NCI-H748 treated with DMSO at 0.1 percent for 48 hours (cell line): Measurements from ENCODE around the gene SUGP2.

Experiments used
- DNase-seq: peaks from one replicate; lab custom pipeline; 2025; lab: John Stamatoyannopoulos, UW

The SUGP2 gene

DNA sequence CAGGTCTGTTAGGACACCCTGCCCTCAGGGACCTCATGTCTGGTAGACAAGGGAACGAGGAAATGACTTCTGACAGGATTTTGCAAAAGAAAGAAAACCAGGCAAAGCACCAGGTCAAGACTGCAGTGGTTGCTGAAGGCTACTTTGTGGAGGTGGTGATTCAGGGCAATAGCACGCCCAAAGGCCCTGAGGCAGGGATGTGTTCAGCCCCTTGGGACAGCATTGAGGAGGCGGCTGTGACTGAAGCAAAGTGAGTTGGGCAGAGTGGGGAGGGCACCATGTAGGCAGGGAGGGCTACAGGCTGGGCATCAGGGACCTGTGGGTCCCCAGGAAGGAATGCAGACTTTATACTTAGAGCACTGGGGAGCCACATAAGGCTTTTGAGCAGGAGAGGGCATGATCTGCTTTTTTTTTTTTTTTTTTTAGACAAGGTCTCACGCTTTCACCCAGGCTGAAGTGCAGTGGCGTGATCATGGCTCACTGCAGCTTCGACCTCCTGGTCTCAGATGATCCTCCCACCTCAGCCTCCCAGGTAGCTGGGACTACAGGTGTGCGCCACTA is 81.5 kb downstream of the SUGP2 start:
- no peak for DNase-seq

DNA sequence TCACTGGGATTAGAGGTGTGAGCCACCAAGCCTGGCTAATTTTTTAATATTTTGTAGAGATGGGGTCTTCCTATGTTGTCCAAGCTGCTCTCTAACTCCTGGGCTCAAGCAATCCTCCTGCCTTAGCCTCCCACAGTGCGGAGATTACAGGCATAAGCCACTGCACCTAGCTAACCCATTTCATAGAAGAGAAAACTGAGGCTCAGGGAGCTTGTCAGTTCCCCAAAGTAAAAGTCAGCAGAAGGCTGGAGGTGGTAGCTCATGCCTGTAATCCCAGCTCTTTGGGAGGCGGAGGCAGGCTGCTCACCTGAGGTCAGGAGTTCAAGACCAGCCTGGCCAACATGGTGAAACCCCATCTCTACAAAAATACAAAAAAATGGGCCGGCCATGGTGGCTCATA is 83.5 kb downstream of the SUGP2 start:
- no peak for DNase-seq

DNA sequence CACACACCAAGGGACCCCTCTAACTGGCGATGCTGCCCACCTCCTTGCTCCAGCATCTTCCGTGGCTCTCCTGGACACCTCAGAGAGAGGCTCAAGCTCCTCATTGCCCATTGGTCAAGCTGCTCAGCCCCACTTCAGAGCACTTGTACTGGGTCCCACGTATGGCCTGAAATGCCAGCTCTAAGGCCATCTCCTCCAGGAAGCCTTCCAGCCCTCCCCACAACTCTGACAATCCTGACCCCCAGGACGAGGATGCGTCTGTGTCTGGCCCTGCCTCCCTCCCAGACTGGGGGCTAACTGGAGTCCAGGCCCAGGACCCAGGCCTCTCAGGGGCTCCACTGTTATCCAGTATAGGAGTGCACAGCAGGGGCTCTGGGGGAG is 84.4 kb downstream of the SUGP2 start:
- no peak for DNase-seq

DNA sequence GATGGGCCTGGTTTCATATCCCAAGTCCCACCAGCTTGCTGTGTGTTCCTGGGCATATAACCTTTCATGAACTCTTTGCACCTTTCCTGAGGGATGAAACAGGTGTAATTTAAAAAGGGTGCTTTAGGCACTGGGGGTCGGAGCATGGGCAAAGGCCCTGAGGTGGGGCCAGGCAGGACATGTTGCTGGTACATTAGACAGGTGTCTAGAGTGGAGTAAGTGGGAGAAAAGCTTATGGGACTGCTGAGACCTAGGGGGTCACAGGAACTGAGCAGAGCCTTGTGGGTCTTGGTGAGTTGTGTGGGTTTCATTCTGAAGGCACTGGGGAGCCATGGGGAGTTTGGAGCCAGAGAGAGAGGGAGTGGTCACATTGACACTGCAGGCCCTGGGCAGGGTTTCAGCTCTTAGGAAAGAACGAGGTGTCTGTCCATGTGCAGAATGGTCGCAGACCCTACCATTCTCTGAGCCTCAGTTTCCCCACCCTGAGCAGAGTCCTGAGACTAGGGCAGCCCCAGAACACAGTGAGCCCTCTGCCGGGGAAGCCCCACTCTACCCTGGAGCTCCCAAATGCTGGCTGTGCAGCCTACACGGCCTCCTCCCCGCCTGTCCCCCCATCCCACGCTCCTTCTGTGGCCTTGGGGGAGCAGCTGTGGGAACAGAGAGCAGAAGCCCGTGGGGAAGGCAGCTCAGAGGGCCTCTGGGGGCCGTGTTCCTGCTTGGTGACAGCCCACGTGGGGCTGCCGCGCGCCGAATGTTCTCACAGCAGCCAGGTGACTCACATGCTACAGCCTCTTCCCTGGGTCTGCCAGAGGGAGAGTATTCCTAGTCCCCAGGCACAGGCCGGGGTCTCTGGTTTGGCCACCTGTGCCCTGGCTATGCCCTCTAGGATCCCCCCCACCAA is 85.0 kb downstream of the SUGP2 start:
- DNase-seq, result no peak

DNA sequence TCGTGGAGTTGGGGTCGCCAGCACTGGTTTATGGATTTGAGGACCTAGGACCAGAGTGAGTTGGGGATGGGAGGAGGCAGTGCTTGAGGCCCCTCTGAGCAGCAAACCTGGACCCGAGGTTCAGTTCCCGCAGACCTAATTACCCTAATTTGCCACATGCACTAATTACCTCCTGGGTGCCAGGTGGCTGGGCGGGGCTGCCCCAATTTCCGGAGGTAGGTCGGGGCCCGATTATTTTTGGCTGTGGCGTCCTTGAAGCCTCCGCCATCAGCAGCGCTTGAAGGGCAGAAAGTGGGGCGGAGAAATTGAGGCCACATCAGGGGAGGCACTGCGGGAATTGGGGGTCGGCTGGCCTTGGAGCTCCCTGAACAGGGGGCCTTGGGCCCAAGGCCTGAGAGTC is 86.4 kb downstream of the SUGP2 start:
- no peak for DNase-seq

DNA sequence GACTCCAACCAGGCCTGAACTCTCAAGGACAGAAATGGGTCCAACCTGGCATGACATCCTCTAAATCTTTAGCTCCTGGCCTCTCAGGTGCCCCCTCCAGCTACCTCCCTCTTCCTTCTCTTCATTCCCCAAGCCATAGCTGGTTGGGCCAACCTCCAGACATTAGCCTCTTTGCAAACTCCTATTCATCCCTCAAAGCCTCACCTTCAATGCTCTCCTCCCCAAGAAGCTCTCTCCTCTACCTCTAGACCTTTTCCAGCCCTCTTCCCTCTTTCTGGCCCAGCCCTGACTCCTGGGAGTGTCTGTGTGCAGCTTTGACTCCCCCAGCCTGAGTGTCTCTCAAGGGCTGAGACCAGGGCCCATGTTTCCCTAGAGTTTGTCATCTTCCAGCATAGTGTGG is 87.0 kb downstream of the SUGP2 start:
- DNase-seq, result no peak

DNA sequence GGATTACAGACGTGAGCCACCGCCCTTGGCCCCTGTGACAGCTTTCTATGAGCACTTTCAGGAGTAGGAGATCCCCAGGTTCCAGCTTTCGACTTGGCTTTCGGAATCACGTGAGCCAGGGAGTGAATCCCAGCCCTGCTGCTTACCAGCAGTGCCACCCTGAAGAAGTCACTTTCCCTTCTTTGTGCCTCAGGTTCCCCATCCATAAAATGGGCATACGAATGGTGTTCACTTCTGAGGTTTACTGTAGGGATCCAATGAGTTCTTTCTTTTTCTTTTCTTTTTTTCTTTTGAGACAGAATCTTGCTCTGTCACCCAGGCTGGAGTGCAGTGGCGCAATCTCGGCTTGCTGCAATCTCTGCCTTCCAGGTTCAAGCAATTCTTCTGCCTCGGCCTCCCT is 88.0 kb downstream of the SUGP2 start:
- no peak for DNase-seq

DNA sequence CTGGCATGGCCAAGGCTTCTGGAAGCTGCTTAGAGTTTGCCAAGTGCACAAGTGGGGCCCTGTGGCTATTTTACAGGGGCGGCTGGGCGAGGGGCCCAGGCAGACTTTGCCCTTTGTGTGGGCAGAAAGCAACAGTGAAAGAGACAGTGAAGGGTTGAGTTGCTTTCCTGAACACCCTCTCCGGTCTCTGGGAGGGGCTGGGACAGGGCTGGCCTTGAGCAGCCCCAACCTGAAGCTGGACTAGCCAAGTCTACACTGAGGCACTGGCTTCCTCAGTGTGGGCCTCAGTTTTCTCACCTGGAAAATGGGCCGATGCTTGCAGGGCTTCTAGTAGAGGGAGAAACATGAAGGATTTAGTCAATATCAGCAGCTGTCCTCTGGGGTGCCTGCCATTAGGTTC is 89.9 kb downstream of the SUGP2 start:
- no peak for DNase-seq

DNA sequence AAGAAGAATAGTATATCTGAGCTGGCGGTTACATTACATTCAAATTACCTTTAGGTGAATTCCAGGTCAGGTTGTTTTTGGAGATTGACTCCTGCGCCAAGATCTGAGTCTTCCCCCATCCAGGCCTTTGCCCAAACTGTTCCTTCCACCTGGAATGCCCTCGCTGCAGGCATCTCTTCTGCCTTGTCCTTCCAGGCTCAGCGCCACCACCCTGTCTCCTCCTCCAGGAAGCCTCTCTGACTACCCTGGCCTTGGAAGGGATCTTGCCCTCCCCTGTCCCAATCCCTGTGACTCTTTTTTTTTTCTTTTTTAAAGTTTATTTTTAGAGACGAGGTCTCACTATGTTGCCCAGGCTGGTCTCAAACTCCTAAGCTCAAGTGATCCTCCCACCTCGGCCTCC is 90.6 kb downstream of the SUGP2 start:
- no peak for DNase-seq

DNA sequence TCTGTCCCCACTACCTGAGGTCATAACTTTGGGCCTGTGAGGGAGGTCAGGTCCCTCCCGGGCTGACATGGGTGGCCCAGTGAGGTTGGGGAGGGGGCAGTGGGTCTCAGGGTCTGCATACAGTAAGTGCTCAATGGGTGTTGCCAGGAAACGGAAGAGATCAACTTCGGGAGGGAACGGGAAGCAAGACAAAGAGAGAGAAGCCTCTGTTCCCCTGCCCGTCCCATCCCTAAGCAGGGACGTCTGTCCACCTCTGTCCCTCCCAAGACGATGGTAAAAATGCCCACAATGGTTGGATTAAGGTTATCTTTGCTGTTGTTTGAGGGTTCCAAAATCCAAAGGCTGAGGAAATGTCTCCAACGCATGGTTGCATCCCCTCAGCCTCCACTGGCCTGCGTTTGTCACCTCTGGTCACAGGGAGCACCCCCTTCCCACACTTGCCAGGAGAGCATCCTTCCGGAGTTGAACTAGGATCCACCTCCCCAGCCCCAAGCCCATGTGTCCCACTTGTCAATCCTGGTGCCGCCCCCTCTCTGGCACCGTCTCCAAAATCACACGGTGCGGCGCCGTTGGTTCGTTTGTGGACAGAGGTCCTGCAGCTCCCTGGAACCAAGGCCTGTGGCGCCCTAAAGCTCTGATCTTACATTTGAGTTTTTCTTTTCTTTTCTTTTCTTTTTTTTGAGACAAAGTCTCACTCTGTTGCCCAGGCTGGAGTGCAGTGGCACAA is 91.5 kb downstream of the SUGP2 start:
- no peak for DNase-seq
